Activated CD8-positive, alpha-beta memory T cell treated with anti-CD3 and anti-CD28 coated beads, Interleukin-2, amount 10 ng/mL, durations not matched to agents 7 days and 5 days (primary cell): Measurements from ENCODE around the gene ULK3. TPM values are rescaled to one million over a fixed set of nuclear protein-coding genes. Genes with fewer than 3 reads are reported as not detected.

Experiments
- ATAC-seq: fragments of 150-1000 bp; cut with Tn5 transposase; one replicate; pipeline ENCODE4 v1.10.0; 2021; ENCODE audit warnings: moderate library complexity
- CTCF ChIA-PET: fragments of 350-600 bp; sonication (Branson Sonifier 250); formaldehyde crosslinking; loops from one replicate; lab custom pipeline; 2021; ENCODE audit warnings: antibody characterized with exemption; lab: Charles Lee
- DNase-seq: peaks from one replicate; pipeline ENCODE4 v3.0.0-alpha.2; 2020
- H3K27ac Mint-ChIP-seq: one replicate; pipeline ENCODE4 v1.8.0; 2021; ENCODE audit warnings: mild to moderate bottlenecking, mixed read lengths
- H3K27me3 Mint-ChIP-seq: one replicate; pipeline ENCODE4 v1.8.0; 2021; ENCODE audit warnings: mixed read lengths
- H3K36me3 Mint-ChIP-seq: one replicate; pipeline ENCODE4 v1.8.0; 2021; ENCODE audit warnings: mild to moderate bottlenecking, mixed read lengths
- H3K4me1 Mint-ChIP-seq: one replicate; pipeline ENCODE4 v1.8.0; 2021; ENCODE audit warnings: mixed read lengths
- H3K4me3 Mint-ChIP-seq: one replicate; pipeline ENCODE4 v1.8.0; 2021; ENCODE audit warnings: mild to moderate bottlenecking, moderate library complexity, mixed read lengths
- H3K9me3 Mint-ChIP-seq: one replicate; pipeline ENCODE4 v1.8.0; 2022; ENCODE audit warnings: low read depth, mixed read lengths
- total RNA-seq, 2 experiments: library from RNA; stranded (reverse); gene quantifications; one replicate each; pipeline ENCODE4 v1.2.3, GENCODE V29; 2021

Gene ULK3
- total RNA-seq, 2 experiments from 2014 or later = 48.5 to 58.6 TPM

- DNase-seq = no peak
- H3K27ac Mint-ChIP-seq = peak overlapping the region; percentile 84
- CTCF ChIA-PET = interaction anchor here (1.9 to 25.9 kb wide), 3 partner anchors 12 to 46 kb away, joined by 4 to 1355 read pairs (median 10); partner anchors contain the start of gene CSK
- ATAC-seq = no peak
- no peaks in the 10 kb centered on the region for H3K9me3 Mint-ChIP-seq
- H3K4me3 Mint-ChIP-seq = no peak overlapping the region
- peaks cover 42% of the 10 kb centered on the region for H3K36me3 Mint-ChIP-seq
- H3K4me1 Mint-ChIP-seq = peaks cover 90% of the 10 kb centered on the region
- H3K27me3 Mint-ChIP-seq = no peaks in the 10 kb centered on the region
Measured at GRCh38 chr15:74794970-74795349, 48.0 kb downstream of the ULK3 start.

GRCh38 chr15:74794248-74794969, 48.5 kb downstream of the ULK3 start:
- Mint-ChIP-seq H3K9me3 (no peaks in the 10 kb centered on the region), H3K4me1 (peaks cover 90% of the 10 kb centered on the region), H3K36me3 (peaks cover 42% of the 10 kb centered on the region), H3K27ac (peak overlapping the region; percentile 84), H3K4me3 (no peak overlapping the region), H3K27me3 (no peaks in the 10 kb centered on the region)
- CTCF ChIA-PET = interaction anchor here (1.1 to 25.9 kb wide), 16 partner anchors 13 to 162 kb away, joined by 3 to 1355 read pairs (median 5); partner anchors contain the start of genes CSK and SCAMP2
- ATAC-seq (no peak), DNase-seq (no peak)

GRCh38 chr15:74793135-74794028, 49.6 kb downstream of the ULK3 start:
- ATAC-seq (peak; percentile 27), DNase-seq (peak; percentile 80)
- Mint-ChIP-seq H3K27ac (peak overlapping the region; percentile 79), H3K4me3 (peak overlapping the region; percentile 43), H3K9me3 (no peaks in the 10 kb centered on the region), H3K36me3 (peaks cover 38% of the 10 kb centered on the region), H3K27me3 (no peaks in the 10 kb centered on the region), H3K4me1 (peaks cover 88% of the 10 kb centered on the region)
- CTCF ChIA-PET = interaction anchor here (1.1 to 25.9 kb wide), 20 partner anchors 12 to 161 kb away, joined by 3 to 1355 read pairs (median 5); partner anchors contain the start of genes CSK, FAM219B, SCAMP2 and ULK3

GRCh38 chr15:74792227-74793016, 50.5 kb downstream of the ULK3 start:
- H3K4me1 Mint-ChIP-seq = peaks cover 88% of the 10 kb centered on the region
- DNase-seq (no peak), ATAC-seq (no peak)
- peak overlapping the region; percentile 79 for H3K4me3 Mint-ChIP-seq
- H3K9me3 Mint-ChIP-seq = no peaks in the 10 kb centered on the region
- peak overlapping the region; percentile 79 for H3K27ac Mint-ChIP-seq
- CTCF ChIA-PET = interaction anchor here (1.2 to 25.9 kb wide), 15 partner anchors 3 to 160 kb away, joined by 3 to 1355 read pairs (median 6); partner anchors contain the start of genes CSK, FAM219B and ULK3
- H3K36me3 Mint-ChIP-seq = peaks cover 46% of the 10 kb centered on the region
- H3K27me3 Mint-ChIP-seq = no peaks in the 10 kb centered on the region

GRCh38 chr15:74791667-74792066, 51.3 kb downstream of the ULK3 start:
- CTCF ChIA-PET = interaction anchor here (1.1 to 25.9 kb wide), 7 partner anchors 2 to 159 kb away, joined by 3 to 1355 read pairs (median 5); partner anchors contain the start of gene CSK
- Mint-ChIP-seq H3K36me3 (peaks cover 51% of the 10 kb centered on the region), H3K9me3 (no peaks in the 10 kb centered on the region), H3K27me3 (no peaks in the 10 kb centered on the region), H3K27ac (peak overlapping the region; percentile 79), H3K4me1 (peaks cover 90% of the 10 kb centered on the region), H3K4me3 (peak overlapping the region; percentile 79)
- ATAC-seq (no peak), DNase-seq (no peak)

GRCh38 chr15:74791007-74791406, 51.9 kb downstream of the ULK3 start:
- CTCF ChIA-PET = interaction anchor here (1.0 to 25.9 kb wide), 7 partner anchors 1 to 409 kb away, joined by 3 to 1355 read pairs (median 4); partner anchors contain the start of genes CSK and FAM219B

GRCh38 chr15:74790080-74790916, 52.7 kb downstream of the ULK3 start:
- H3K9me3 Mint-ChIP-seq = no peaks in the 10 kb centered on the region
- ATAC-seq (no peak), DNase-seq (peak; percentile 78)
- H3K36me3 Mint-ChIP-seq = peaks cover 49% of the 10 kb centered on the region
- H3K27ac Mint-ChIP-seq = peak overlapping the region; percentile 98
- peak overlapping the region; percentile 79 for H3K4me3 Mint-ChIP-seq
- H3K27me3 Mint-ChIP-seq = no peaks in the 10 kb centered on the region
- CTCF ChIA-PET = interaction anchor here (1.0 to 25.9 kb wide), 7 partner anchors 1 to 408 kb away, joined by 3 to 1355 read pairs (median 4); partner anchors contain the start of genes CSK and FAM219B
- peaks cover 83% of the 10 kb centered on the region for H3K4me1 Mint-ChIP-seq

More at GRCh38 chr15:74791007-74791406, 51.9 kb downstream of the ULK3 start:
- Mint-ChIP-seq H3K4me1 (peaks cover 86% of the 10 kb centered on the region), H3K27ac (peak overlapping the region; percentile 79), H3K4me3 (peak overlapping the region; percentile 79), H3K36me3 (peaks cover 48% of the 10 kb centered on the region), H3K9me3 (no peaks in the 10 kb centered on the region), H3K27me3 (no peaks in the 10 kb centered on the region)
- no peak for DNase-seq
- no peak for ATAC-seq

- no peak for DNase-seq
- CTCF ChIA-PET = interaction anchor here (1.5 to 25.9 kb wide), 4 partner anchors 0 to 117 kb away, joined by 3 to 1355 read pairs (median 680); partner anchors contain the start of genes CSK and FAM219B
- H3K9me3 Mint-ChIP-seq = no peaks in the 10 kb centered on the region
- peak overlapping the region; percentile 79 for H3K4me3 Mint-ChIP-seq
- ATAC-seq = no peak
- peak overlapping the region; percentile 98 for H3K27ac Mint-ChIP-seq
- H3K36me3 Mint-ChIP-seq = peaks cover 50% of the 10 kb centered on the region
- H3K4me1 Mint-ChIP-seq = peaks cover 82% of the 10 kb centered on the region
- no peaks in the 10 kb centered on the region for H3K27me3 Mint-ChIP-seq
Measured at GRCh38 chr15:74789741-74790079, 53.2 kb downstream of the ULK3 start.

GRCh38 chr15:74789171-74789631, 53.8 kb downstream of the ULK3 start:
- Mint-ChIP-seq H3K27ac (peak overlapping the region; percentile 98), H3K27me3 (no peaks in the 10 kb centered on the region), H3K4me3 (peak overlapping the region; percentile 79), H3K36me3 (peaks cover 54% of the 10 kb centered on the region), H3K4me1 (peaks cover 80% of the 10 kb centered on the region), H3K9me3 (no peaks in the 10 kb centered on the region)
- DNase-seq = peak; percentile 76
- peak; percentile 2 for ATAC-seq
- CTCF ChIA-PET = interaction anchor here (2.0 to 25.9 kb wide), 4 partner anchors 1 to 112 kb away, joined by 6 to 1355 read pairs (median 683); partner anchors contain the start of gene CSK

GRCh38 chr15:74788683-74789151, 54.2 kb downstream of the ULK3 start:
- H3K4me3 Mint-ChIP-seq = peak overlapping the region; percentile 79
- H3K9me3 Mint-ChIP-seq = no peaks in the 10 kb centered on the region
- peaks cover 79% of the 10 kb centered on the region for H3K4me1 Mint-ChIP-seq
- CTCF ChIA-PET = interaction anchor here (0.8 to 25.9 kb wide), 16 partner anchors 1 to 389 kb away, joined by 3 to 1355 read pairs (median 7); partner anchors contain the start of genes ARID3B, CSK, FAM219B and RPP25
- DNase-seq = peak; percentile 93
- peak overlapping the region; percentile 98 for H3K27ac Mint-ChIP-seq
- peak; percentile 32 for ATAC-seq
- H3K27me3 Mint-ChIP-seq = no peaks in the 10 kb centered on the region
- peaks cover 58% of the 10 kb centered on the region for H3K36me3 Mint-ChIP-seq

GRCh38 chr15:74788042-74788682, 54.8 kb downstream of the ULK3 start:
- ATAC-seq (peak; percentile 0), DNase-seq (no peak)
- peaks cover 75% of the 10 kb centered on the region for H3K4me1 Mint-ChIP-seq
- peak overlapping the region; percentile 98 for H3K27ac Mint-ChIP-seq
- no peaks in the 10 kb centered on the region for H3K9me3 Mint-ChIP-seq
- H3K36me3 Mint-ChIP-seq = peaks cover 61% of the 10 kb centered on the region
- CTCF ChIA-PET = interaction anchor here (0.8 to 25.9 kb wide), 24 partner anchors 2 to 388 kb away, joined by 3 to 1355 read pairs (median 5); partner anchors contain the start of genes ARID3B, CLK3, CSK and CYP1A1
- H3K4me3 Mint-ChIP-seq = peak overlapping the region; percentile 79
- H3K27me3 Mint-ChIP-seq = no peaks in the 10 kb centered on the region
